Measurements from ENCODE around the gene SLC25A22.

GRCh38 chr11:798093-798713 is at the start of gene SLC25A22:
- TF ChIP-seq CTCF (IDR thresholded peaks at IDR 0.05) (peak; percentile 73 to 89 (median 77)), POLR2A (IDR thresholded peaks at IDR 0.05) (no peak)
